ENCODE measurements around the gene RBM22. TPM values are rescaled to one million over a fixed set of nuclear protein-coding genes. Genes with fewer than 3 reads are reported as not detected.
A peak's percentile ranks its signal among the peaks of the same experiment; 100 is the strongest.
"Not testable (repeated sequence)": the region's sequence is repeated elsewhere in the genome, so short reads cannot be mapped to it uniquely, and the experiment has no call there.

Gene RBM22
- polyA plus RNA-seq: 54.8 TPM
- long read RNA-seq, donor 1, partial matches to known transcripts: 0 of 4 reads
- long read RNA-seq, donor 1, other reads (novel, unspliced or antisense): 0 of 4 reads
- long read RNA-seq, donor 2, transcript RBM22-201 (11 exons, 2,342 nt): major isoform, 14 of 29 reads
- long read RNA-seq, donor 2, transcript RBM22-208 (7 exons, 989 nt): minor isoform, 7 of 29 reads
- long read RNA-seq, donor 2, partial matches to known transcripts: 5 of 29 reads
- long read RNA-seq, donor 2, other reads (novel, unspliced or antisense): 0 of 29 reads
- long read RNA-seq, donor 3, transcript RBM22-201 (11 exons, 2,342 nt): major isoform, 7 of 20 reads
- long read RNA-seq, donor 3, partial matches to known transcripts: 6 of 20 reads
- long read RNA-seq, donor 3, other reads (novel, unspliced or antisense): 0 of 20 reads
- long read RNA-seq, donor 4, partial matches to known transcripts: 0 of 1 reads
- long read RNA-seq, donor 4, other reads (novel, unspliced or antisense): 0 of 1 reads
- long read RNA-seq, donor 5, partial matches to known transcripts: 0 of 3 reads
- long read RNA-seq, donor 5, other reads (novel, unspliced or antisense): 0 of 3 reads
- long read RNA-seq, donor 6, transcript RBM22-201 (11 exons, 2,342 nt): major isoform, 8 of 20 reads
- long read RNA-seq, donor 6, transcript RBM22-204 (4 exons, 2,067 nt): minor isoform, 5 of 20 reads
- long read RNA-seq, donor 6, partial matches to known transcripts: 5 of 20 reads
- long read RNA-seq, donor 6, other reads (novel, unspliced or antisense): 0 of 20 reads
- long read RNA-seq, donor 7, partial matches to known transcripts: 5 of 12 reads
- long read RNA-seq, donor 7, other reads (novel, unspliced or antisense): 0 of 12 reads
- long read RNA-seq, donor 8, transcript RBM22-201 (11 exons, 2,342 nt): major isoform, 11 of 14 reads
- long read RNA-seq, donor 8, partial matches to known transcripts: 0 of 14 reads
- long read RNA-seq, donor 8, other reads (novel, unspliced or antisense): 0 of 14 reads
- long read RNA-seq, donor 9, transcript RBM22-208 (7 exons, 989 nt): minor isoform, 5 of 25 reads
- long read RNA-seq, donor 9, transcript RBM22-201 (11 exons, 2,342 nt): major isoform, 9 of 25 reads
- long read RNA-seq, donor 9, partial matches to known transcripts: 6 of 25 reads
- long read RNA-seq, donor 9, other reads (novel, unspliced or antisense): 0 of 25 reads
- long read RNA-seq, donor 10, transcript RBM22-201 (11 exons, 2,342 nt): major isoform, 12 of 15 reads
- long read RNA-seq, donor 10, partial matches to known transcripts: 0 of 15 reads
- long read RNA-seq, donor 10, other reads (novel, unspliced or antisense): 0 of 15 reads
- long read RNA-seq, donor 11, transcript RBM22-201 (11 exons, 2,342 nt): major isoform, 7 of 12 reads
- long read RNA-seq, donor 11, partial matches to known transcripts: 0 of 12 reads
- long read RNA-seq, donor 11, other reads (novel, unspliced or antisense): 0 of 12 reads

DNA sequence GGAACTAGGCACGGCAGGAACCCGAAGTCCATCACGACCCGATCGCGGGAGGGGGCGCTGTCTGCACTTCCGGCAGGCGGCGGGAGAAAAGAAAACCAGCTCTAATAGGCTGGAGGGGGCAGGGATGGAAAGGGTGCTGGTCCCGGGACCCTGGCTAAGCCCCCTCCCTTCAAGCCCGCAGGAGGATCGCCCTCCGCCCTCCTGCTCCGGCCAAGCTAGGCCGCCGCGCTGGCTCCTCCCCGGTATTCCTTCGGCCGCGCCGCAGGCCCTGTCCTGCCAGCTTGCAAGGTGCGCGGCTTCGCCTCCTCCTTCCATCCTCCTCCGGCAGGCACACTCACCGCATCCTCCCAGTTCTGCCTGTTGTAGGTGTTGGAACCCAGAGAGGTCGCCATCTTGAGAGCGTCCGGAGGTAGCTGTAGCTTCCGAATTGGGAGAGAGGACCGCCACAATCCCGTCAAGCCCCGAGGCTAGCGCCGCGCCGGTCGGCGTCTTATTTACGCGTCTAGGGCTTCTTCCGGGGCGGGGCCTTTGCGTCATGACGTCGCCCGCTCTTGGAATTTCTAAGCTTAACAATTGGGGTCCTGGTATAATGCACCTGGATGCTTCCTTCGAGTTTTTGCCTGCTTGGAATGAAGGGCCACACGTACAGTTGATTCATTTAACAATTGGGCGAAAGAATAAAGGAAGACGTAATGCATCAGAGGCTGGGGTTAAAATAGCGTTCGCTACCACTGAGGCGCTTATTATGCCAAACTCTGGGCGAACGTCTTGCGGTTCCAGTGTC, at the start of gene RBM22:
Gene RBM22 (minus strand): TSS at position 469 of the 784 bp plus-strand sequence. CDS start 77 bp downstream, at position 392.
- Histone ChIP-seq H3K4me1 (ENCODE audit: control insufficient read depth, insufficient read depth, low read length) (peaks cover 11% of the 10 kb centered on the region), H3K27ac (ENCODE audit: low read length) (peak within 1 kb of the TSS; percentile 97), H3K36me3 (ENCODE audit: control insufficient read depth, insufficient read depth, low read length) (peaks cover 30% of the 10 kb centered on the region), H3K9me3 (ENCODE audit: control insufficient read depth, low read depth, low read length) (peaks cover 3% of the 10 kb centered on the region), H3K4me3 (ENCODE audit: low read length) (peak within 1 kb of the TSS; percentile 99), H3K27me3 (ENCODE audit: control insufficient read depth, insufficient read depth, low read length) (no peaks in the 10 kb centered on the region)
- DNase-seq: peak; percentile 88 to 95
- 0% methylated on average over 3 of the region's 59 CpGs for WGBS (ENCODE audit: insufficient coverage, low lambda C conversion rate)

DNA sequence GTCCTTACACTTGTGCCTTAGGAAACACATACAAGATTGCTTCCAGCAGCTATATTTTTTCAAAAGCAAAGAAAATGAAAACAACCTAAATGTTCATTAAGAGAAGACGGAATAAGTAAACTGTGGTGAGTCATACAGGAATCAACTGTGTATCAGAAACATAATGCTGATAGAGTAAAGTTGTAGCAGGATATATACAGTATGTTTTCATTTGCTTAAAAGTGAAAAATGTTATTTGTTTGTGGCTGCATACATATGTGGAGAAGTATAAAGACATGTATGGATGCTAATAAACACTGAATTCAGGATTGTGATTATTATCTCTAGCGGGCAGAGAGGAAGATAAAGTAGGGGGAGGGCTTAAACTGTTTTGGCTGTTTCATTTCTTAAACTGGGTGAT, 49.6 kb upstream of the RBM22 start:
- Histone ChIP-seq H3K27ac (ENCODE audit: low read length) (no peak overlapping the region), H3K36me3 (ENCODE audit: control insufficient read depth, insufficient read depth, low read length) (peaks cover 32% of the 10 kb centered on the region), H3K4me1 (ENCODE audit: control insufficient read depth, insufficient read depth, low read length) (no peaks in the 10 kb centered on the region), H3K4me3 (ENCODE audit: low read length) (no peak overlapping the region), H3K27me3 (ENCODE audit: control insufficient read depth, insufficient read depth, low read length) (no peaks in the 10 kb centered on the region), H3K9me3 (ENCODE audit: control insufficient read depth, low read depth, low read length) (no peaks in the 10 kb centered on the region)
- 83% methylated on average over 2 of the region's 2 CpGs for WGBS (ENCODE audit: insufficient coverage, low lambda C conversion rate)
- DNase-seq: no peak

DNA sequence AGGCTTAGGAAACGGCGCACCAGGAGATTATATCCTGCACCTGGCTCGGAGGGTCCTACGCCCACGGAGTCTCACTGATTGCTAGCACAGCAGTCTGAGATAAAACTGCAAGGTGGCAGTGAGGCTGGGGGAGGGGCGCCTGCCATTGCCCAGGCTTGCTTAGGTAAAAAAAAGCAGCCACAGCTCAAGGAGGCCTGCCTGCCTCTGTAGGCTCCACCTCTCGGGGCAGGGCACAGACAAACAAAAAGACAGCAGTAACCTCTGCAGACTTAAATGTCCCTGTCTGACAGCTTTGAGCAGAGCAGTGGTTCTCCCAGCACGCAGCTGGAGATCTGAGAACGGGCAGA, 42.3 kb upstream of the RBM22 start:
- H3K9me3 ChIP-seq (ENCODE audit: control insufficient read depth, low read depth, low read length); H3K27ac ChIP-seq (ENCODE audit: low read length); H3K4me1 ChIP-seq (ENCODE audit: control insufficient read depth, insufficient read depth, low read length); H3K27me3 ChIP-seq (ENCODE audit: control insufficient read depth, insufficient read depth, low read length); DNase-seq; H3K4me3 ChIP-seq (ENCODE audit: low read length): not testable (repeated sequence)
- no CpG with 5 or more reads among the region's 9 CpGs for WGBS (ENCODE audit: insufficient coverage, low lambda C conversion rate)
- H3K36me3 ChIP-seq (ENCODE audit: control insufficient read depth, insufficient read depth, low read length): peaks cover 19% of the 10 kb centered on the region

- H3K4me1 ChIP-seq (ENCODE audit: control insufficient read depth, insufficient read depth, low read length); H3K27me3 ChIP-seq (ENCODE audit: control insufficient read depth, insufficient read depth, low read length); H3K4me3 ChIP-seq (ENCODE audit: low read length); H3K27ac ChIP-seq (ENCODE audit: low read length); H3K9me3 ChIP-seq (ENCODE audit: control insufficient read depth, low read depth, low read length): not testable (repeated sequence)
- WGBS (ENCODE audit: insufficient coverage, low lambda C conversion rate): 80% methylated on average over 2 of the region's 18 CpGs
- DNase-seq: peak in 1 of 2 donors; percentile 37
- H3K36me3 ChIP-seq (ENCODE audit: control insufficient read depth, insufficient read depth, low read length): peaks cover 19% of the 10 kb centered on the region
Measured at GRCh38 chr5:150742455-150743141, 41.7 kb upstream of the RBM22 start.

- no peak overlapping the region for H3K4me3 ChIP-seq (ENCODE audit: low read length)
- H3K27me3 ChIP-seq (ENCODE audit: control insufficient read depth, insufficient read depth, low read length): no peaks in the 10 kb centered on the region
- no peak for DNase-seq
Measured at GRCh38 chr5:150740992-150741391, 40.1 kb upstream of the RBM22 start.

DNA sequence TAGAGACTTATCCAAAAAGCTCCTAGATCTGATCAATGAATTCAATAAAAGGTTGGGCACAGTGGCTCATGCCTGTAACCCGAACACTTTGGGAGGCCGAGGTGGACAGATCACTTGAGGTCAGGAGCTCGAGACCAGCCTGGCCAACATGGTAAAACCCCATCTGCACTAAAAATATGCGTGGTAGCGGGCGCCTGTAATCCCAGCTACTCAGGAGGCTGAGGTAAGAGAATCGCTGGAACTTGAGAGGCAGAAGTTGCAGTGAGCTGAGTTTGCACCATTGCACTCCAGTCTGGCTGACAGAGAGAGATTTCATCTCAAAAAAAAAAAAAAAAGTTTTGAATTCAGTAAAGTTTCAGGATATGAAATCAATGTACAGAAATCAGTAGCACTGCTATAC, 38.0 kb upstream of the RBM22 start:
- Histone ChIP-seq H3K4me3 (ENCODE audit: low read length) (no peak overlapping the region), H3K9me3 (ENCODE audit: control insufficient read depth, low read depth, low read length) (peaks cover 19% of the 10 kb centered on the region), H3K27ac (ENCODE audit: low read length) (no peak overlapping the region), H3K36me3 (ENCODE audit: control insufficient read depth, insufficient read depth, low read length) (peaks cover 40% of the 10 kb centered on the region), H3K4me1 (ENCODE audit: control insufficient read depth, insufficient read depth, low read length) (no peaks in the 10 kb centered on the region), H3K27me3 (ENCODE audit: control insufficient read depth, insufficient read depth, low read length) (no peaks in the 10 kb centered on the region)
- no peak for DNase-seq
- no CpG with 5 or more reads among the region's 7 CpGs for WGBS (ENCODE audit: insufficient coverage, low lambda C conversion rate)

More at GRCh38 chr5:150740992-150741391, 40.1 kb upstream of the RBM22 start:
- Histone ChIP-seq H3K36me3 (ENCODE audit: control insufficient read depth, insufficient read depth, low read length) (peaks cover 21% of the 10 kb centered on the region), H3K9me3 (ENCODE audit: control insufficient read depth, low read depth, low read length) (peaks cover 5% of the 10 kb centered on the region), H3K4me1 (ENCODE audit: control insufficient read depth, insufficient read depth, low read length) (no peaks in the 10 kb centered on the region), H3K27ac (ENCODE audit: low read length) (no peak overlapping the region)

GRCh38 chr5:150734579-150735384, 33.9 kb upstream of the RBM22 start:
- no peaks in the 10 kb centered on the region for H3K27me3 ChIP-seq (ENCODE audit: control insufficient read depth, insufficient read depth, low read length)

DNA sequence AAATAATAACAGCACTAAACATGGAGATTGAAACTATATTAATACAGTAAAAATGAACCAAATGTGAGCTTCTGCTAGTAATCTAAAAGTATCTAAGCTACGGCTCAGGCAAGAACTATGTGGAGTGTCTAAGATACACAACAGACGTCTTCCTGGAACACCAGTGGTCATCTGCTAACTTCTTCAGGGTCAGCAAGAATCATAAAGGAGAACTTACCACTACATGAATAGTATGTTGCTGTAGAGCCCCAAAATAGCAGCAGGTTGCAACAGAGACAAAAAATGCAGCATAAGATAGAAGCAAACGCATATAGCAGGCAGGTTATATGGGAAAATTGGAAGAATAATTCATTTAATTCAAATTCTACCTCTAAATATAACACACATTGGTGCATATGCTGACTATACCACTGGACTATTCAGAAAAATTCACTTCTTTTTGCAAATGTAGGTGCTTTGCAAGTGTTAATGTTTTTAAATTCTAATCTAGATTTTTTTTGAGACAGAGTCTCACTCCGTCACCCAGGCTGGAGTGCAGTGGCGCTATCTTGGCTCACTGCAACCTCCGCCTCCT, 30.9 kb upstream of the RBM22 start:
- WGBS (ENCODE audit: insufficient coverage, low lambda C conversion rate): no CpG with 5 or more reads among the region's 6 CpGs
- Histone ChIP-seq H3K9me3 (ENCODE audit: control insufficient read depth, low read depth, low read length) (peaks cover 19% of the 10 kb centered on the region), H3K27me3 (ENCODE audit: control insufficient read depth, insufficient read depth, low read length) (no peaks in the 10 kb centered on the region), H3K4me3 (ENCODE audit: low read length) (no peak overlapping the region), H3K36me3 (ENCODE audit: control insufficient read depth, insufficient read depth, low read length) (peaks cover 61% of the 10 kb centered on the region), H3K4me1 (ENCODE audit: control insufficient read depth, insufficient read depth, low read length) (no peaks in the 10 kb centered on the region), H3K27ac (ENCODE audit: low read length) (no peak overlapping the region)
- no peak for DNase-seq

More at GRCh38 chr5:150734579-150735384, 33.9 kb upstream of the RBM22 start:
- H3K27ac ChIP-seq (ENCODE audit: low read length): no peak overlapping the region
- H3K36me3 ChIP-seq (ENCODE audit: control insufficient read depth, insufficient read depth, low read length): peaks cover 56% of the 10 kb centered on the region
- H3K4me1 ChIP-seq (ENCODE audit: control insufficient read depth, insufficient read depth, low read length): no peaks in the 10 kb centered on the region
- peak in 1 of 2 donors; percentile 6 for DNase-seq
- no peak overlapping the region for H3K4me3 ChIP-seq (ENCODE audit: low read length)
- H3K9me3 ChIP-seq (ENCODE audit: control insufficient read depth, low read depth, low read length): peaks cover 19% of the 10 kb centered on the region
- no CpG with 5 or more reads among the region's 7 CpGs for WGBS (ENCODE audit: insufficient coverage, low lambda C conversion rate)
